ENCODE data around the gene PWWP2B. TPM values are rescaled to one million over a fixed set of nuclear protein-coding genes. Genes with fewer than 3 reads are reported as not detected.

PWWP2B gene
- total and polyA plus RNA-seq, 2 of the 13 experiments (the other 11 are each of a cell fraction or from before 2014, with no cell fraction given), result 2.3 to 4.7 TPM

- TF ChIP-seq SRY (CRISPR knock-in tag; IDR thresholded peaks at IDR 0.05) (no peak; the same call in 1 of the 2 replicates), KLF11 (CRISPR knock-in tag; IDR thresholded peaks at IDR 0.05) (no peak), ZNF7 (CRISPR knock-in tag; IDR thresholded peaks at IDR 0.05) (no peak), ASH2L (IDR thresholded peaks at IDR 0.05; ENCODE audit: insufficient read length, low read depth, low read length) (no peak), KLF9 (CRISPR knock-in tag; IDR thresholded peaks at IDR 0.05; ENCODE audit: low read depth) (no peak), SKI (IDR thresholded peaks at IDR 0.05; ENCODE audit: partially characterized antibody) (no peak), ATF7-NPFF (CRISPR knock-in tag; IDR thresholded peaks at IDR 0.05; ENCODE audit: low read depth) (no peak), ZNF574 (CRISPR knock-in tag; IDR thresholded peaks at IDR 0.05) (no peak), ZNF296 (CRISPR knock-in tag; conservative IDR thresholded peaks at IDR 0.05) (no peak), GABPA (IDR thresholded peaks at IDR 0.05; ENCODE audit: low read depth, low read length) (no peak), GABPA (CRISPR knock-in tag; IDR thresholded peaks at IDR 0.05; ENCODE audit: low read depth) (no peak), CBX1 (IDR thresholded peaks at IDR 0.05; ENCODE audit: low read depth) (no peak), EZH2 (conservative IDR thresholded peaks at IDR 0.05; ENCODE audit: low read depth, low read length) (no peak), ARID2 (CRISPR knock-in tag; IDR thresholded peaks at IDR 0.05; ENCODE audit: borderline replicate concordance) (no peak), NFE2L2 (IDR thresholded peaks at IDR 0.05; ENCODE audit: low read length) (no peak), HOXA7 (CRISPR knock-in tag; IDR thresholded peaks at IDR 0.05) (no peak), ZNF335 (CRISPR knock-in tag; IDR thresholded peaks at IDR 0.05) (no peak), TOPORS (CRISPR knock-in tag; IDR thresholded peaks at IDR 0.05) (no peak), TRAFD1 (CRISPR knock-in tag; IDR thresholded peaks at IDR 0.05; ENCODE audit: borderline replicate concordance) (no peak), KDM5B (CRISPR knock-in tag; IDR thresholded peaks at IDR 0.05; ENCODE audit: borderline replicate concordance) (no peak), FLYWCH1 (CRISPR knock-in tag; IDR thresholded peaks at IDR 0.05) (no peak), GPBP1L1 (CRISPR knock-in tag; IDR thresholded peaks at IDR 0.05) (no peak), ZNF33B (CRISPR knock-in tag; IDR thresholded peaks at IDR 0.05) (no peak), ZNF557 (CRISPR knock-in tag; IDR thresholded peaks at IDR 0.05) (no peak), TEF (CRISPR knock-in tag; IDR thresholded peaks at IDR 0.05) (no peak), ZFX (CRISPR knock-in tag; IDR thresholded peaks at IDR 0.05; ENCODE audit: low read depth) (peak; percentile 81), NR3C1 (CRISPR knock-in tag; IDR thresholded peaks at IDR 0.05) (no peak)
Measured at GRCh38 chr10:132388891-132389432, 8.0 kb upstream of the PWWP2B start (continued).
